Heart left ventricle (tissue), 13 donors: ENCODE data around the gene LRFN4.

ENCODE experiments used
- CTCF ChIP-seq, 12 donors: fragments of 200-600 bp; sonication (generic) in 4 of 12; IDR thresholded peaks; one replicate each; pipeline versions ENCODE4 v1.5.0 to v1.8.0; 2018 to 2022; ENCODE audit warnings: antibody characterized with exemption in 12 of 12, mild to moderate bottlenecking in 5 of 12
- POLR2A ChIP-seq, 2 donors: fragments of 450-650 bp; IDR thresholded peaks; one replicate each; pipeline ENCODE4 v1.6.1; 2017; ENCODE audit warnings: antibody characterized with exemption in 2 of 2, mild to moderate bottlenecking in 2 of 2, moderate library complexity in 2 of 2
- donor health status: ischemic (EF 13 %, LVEDD 7.1; RV severe dilation, severe dysfunction).
- donor health status: DM: no; HTN: yes; CAD: no.
- donor health status: DM: no; HTN: no; CAD: no.
- donor health status: ischemic (EF 25% LVEDD 6.9; RV normal size, moderate dysfunction).
- donor health status: ischemic (EF 25% LVEDD 5.7; RV mildly dilated, moderate dysfunction).
- donor health status: ischemic (EF 35%, LVEDD 5.7; RV mildly dilated, moderate dysfunction).
- donor health status: nonischemic (EF 11% LVEDD 7.7; RV severe dilation, severe dysfunction).
- donor health status: DM: yes; HTN: yes; CAD: no.
- donor health status: PGD.
- donor health status: ischemic (EF 29% LVEDD 5.4; RV normal size, mild dysfunction).
- donor health status: nonischemic (EF 23%, LVEDD 6.1; RV moderate dilation, normal function).

GRCh38 chr11:66857927-66858185 is 992 bp downstream of the LRFN4 start:
- TF ChIP-seq POLR2A (IDR thresholded peaks at IDR 0.05) (no peak), CTCF (IDR thresholded peaks at IDR 0.05) (no peak)
